HUES64 (cell line): ENCODE data around the gene ATP1A2.

Source experiments
- H3K27ac ChIP-seq: 2 replicates; pipeline ENCODE4 v1.7.0; 2013; ENCODE audit warnings: low read depth, low read length, inconsistent platforms
- H3K27me3 ChIP-seq: 2 replicates; pipeline ENCODE4 v1.6.1; 2013; ENCODE audit warnings: mild to moderate bottlenecking, low read length; ENCODE audit not compliant: insufficient read depth
- H3K36me3 ChIP-seq: 2 replicates; pipeline ENCODE4 v1.6.1; 2013; ENCODE audit warnings: mild to moderate bottlenecking, low read length; ENCODE audit not compliant: insufficient read depth
- H3K4me1 ChIP-seq: 2 replicates; pipeline ENCODE4 v1.6.1; 2013; ENCODE audit warnings: mild to moderate bottlenecking, low read length, moderate library complexity; ENCODE audit not compliant: insufficient read depth
- H3K4me3 ChIP-seq: 2 replicates; pipeline ENCODE4 v1.5.1; 2013; ENCODE audit warnings: mild to moderate bottlenecking, low read length, moderate library complexity
- H3K9ac ChIP-seq: 2 replicates; pipeline ENCODE4 v1.6.1; 2013; ENCODE audit warnings: mild to moderate bottlenecking, low read depth, low read length
- H3K9me3 ChIP-seq: 2 replicates; pipeline ENCODE4 v1.6.1; 2013; ENCODE audit warnings: low read depth, low read length; ENCODE audit not compliant: insufficient read depth
- WGBS: fragments of 150-250, 120-280 bp; methylation state at CpG from one replicate; pipeline ENCODE4 v1.1.7; 2013; ENCODE audit warnings: missing lambda C conversion rate; 5-methylcytosine and 5-hydroxymethylcytosine counted together

Gene ATP1A2

GRCh38 chr1:160157174-160157573 lies 41.6 kb downstream of the ATP1A2 start:
- no peak overlapping the region for H3K4me3 ChIP-seq
- H3K36me3 ChIP-seq = no peaks in the 10 kb centered on the region

GRCh38 chr1:160158031-160158430 lies 42.5 kb downstream of the ATP1A2 start:
- Histone ChIP-seq H3K4me1 (no peaks in the 10 kb centered on the region), H3K36me3 (no peaks in the 10 kb centered on the region), H3K27me3 (no peaks in the 10 kb centered on the region), H3K9ac (no peak overlapping the region), H3K9me3 (no peaks in the 10 kb centered on the region), H3K27ac (no peak overlapping the region), H3K4me3 (no peak overlapping the region)
- WGBS = 75% methylated on average over 2 of the region's 3 CpGs

More at GRCh38 chr1:160157174-160157573, 41.6 kb downstream of the ATP1A2 start:
- Histone ChIP-seq H3K9me3 (no peaks in the 10 kb centered on the region), H3K27ac (no peak overlapping the region), H3K9ac (no peak overlapping the region), H3K4me1 (no peaks in the 10 kb centered on the region), H3K27me3 (no peaks in the 10 kb centered on the region)
- WGBS = 97% methylated on average over 3 of the region's 4 CpGs

- 93% methylated on average over 4 of the region's 4 CpGs for WGBS
- Histone ChIP-seq H3K4me1 (no peaks in the 10 kb centered on the region), H3K4me3 (no peak overlapping the region), H3K27ac (no peak overlapping the region), H3K9ac (no peak overlapping the region), H3K36me3 (no peaks in the 10 kb centered on the region), H3K27me3 (no peaks in the 10 kb centered on the region), H3K9me3 (no peaks in the 10 kb centered on the region)
These were observed 43.0 kb downstream of the ATP1A2 start for GRCh38 chr1:160158534-160158933.

GRCh38 chr1:160159846-160160245 lies 44.3 kb downstream of the ATP1A2 start:
- Histone ChIP-seq H3K9ac (no peak overlapping the region), H3K36me3 (no peaks in the 10 kb centered on the region), H3K4me3 (no peak overlapping the region), H3K4me1 (no peaks in the 10 kb centered on the region), H3K9me3 (no peaks in the 10 kb centered on the region), H3K27me3 (no peaks in the 10 kb centered on the region), H3K27ac (no peak overlapping the region)

GRCh38 chr1:160161965-160162705 lies 46.6 kb downstream of the ATP1A2 start:
- Histone ChIP-seq H3K4me1 (peaks cover 5% of the 10 kb centered on the region), H3K9ac (no peak overlapping the region), H3K27ac (no peak overlapping the region), H3K9me3 (no peaks in the 10 kb centered on the region), H3K4me3 (no peak overlapping the region), H3K27me3 (no peaks in the 10 kb centered on the region), H3K36me3 (no peaks in the 10 kb centered on the region)
- WGBS = 38% methylated on average over 6 of the region's 6 CpGs

GRCh38 chr1:160162931-160163330 lies 47.4 kb downstream of the ATP1A2 start:
- 93% methylated on average over 2 of the region's 2 CpGs for WGBS
- H3K27ac ChIP-seq = no peak overlapping the region
- H3K4me1 ChIP-seq = peaks cover 12% of the 10 kb centered on the region
- no peak overlapping the region for H3K9ac ChIP-seq
- no peaks in the 10 kb centered on the region for H3K36me3 ChIP-seq
- no peaks in the 10 kb centered on the region for H3K9me3 ChIP-seq
- H3K4me3 ChIP-seq = no peak overlapping the region
- H3K27me3 ChIP-seq = no peaks in the 10 kb centered on the region

- H3K9ac ChIP-seq = no peak overlapping the region
- no peaks in the 10 kb centered on the region for H3K9me3 ChIP-seq
- no peak overlapping the region for H3K4me3 ChIP-seq
- no peak overlapping the region for H3K27ac ChIP-seq
- peaks cover 17% of the 10 kb centered on the region for H3K4me1 ChIP-seq
- H3K36me3 ChIP-seq = no peaks in the 10 kb centered on the region
- H3K27me3 ChIP-seq = no peaks in the 10 kb centered on the region
- 94% methylated on average over 1 of the region's 1 CpG for WGBS
These were observed 48.1 kb downstream of the ATP1A2 start for GRCh38 chr1:160163615-160164014.

GRCh38 chr1:160164121-160164520 lies 48.6 kb downstream of the ATP1A2 start:
- Histone ChIP-seq H3K36me3 (no peaks in the 10 kb centered on the region), H3K9ac (no peak overlapping the region), H3K4me1 (peaks cover 22% of the 10 kb centered on the region), H3K4me3 (no peak overlapping the region), H3K27ac (no peak overlapping the region), H3K9me3 (no peaks in the 10 kb centered on the region), H3K27me3 (no peaks in the 10 kb centered on the region)
- 95% methylated on average over 10 of the region's 10 CpGs for WGBS

GRCh38 chr1:160166166-160166868 lies 50.8 kb downstream of the ATP1A2 start:
- Histone ChIP-seq H3K9ac (no peak overlapping the region), H3K27me3 (no peaks in the 10 kb centered on the region), H3K4me3 (no peak overlapping the region), H3K36me3 (no peaks in the 10 kb centered on the region), H3K4me1 (peaks cover 41% of the 10 kb centered on the region), H3K27ac (no peak overlapping the region), H3K9me3 (no peaks in the 10 kb centered on the region)
- WGBS = 87% methylated on average over 12 of the region's 12 CpGs

- Histone ChIP-seq H3K4me3 (no peak overlapping the region), H3K4me1 (peaks cover 48% of the 10 kb centered on the region), H3K9ac (no peak overlapping the region), H3K36me3 (no peaks in the 10 kb centered on the region), H3K27me3 (no peaks in the 10 kb centered on the region), H3K27ac (no peak overlapping the region), H3K9me3 (no peaks in the 10 kb centered on the region)
- WGBS = 93% methylated on average over 4 of the region's 4 CpGs
These were observed 51.5 kb downstream of the ATP1A2 start for GRCh38 chr1:160167056-160167455.

GRCh38 chr1:160167580-160167979 lies 52.0 kb downstream of the ATP1A2 start:
- Histone ChIP-seq H3K9me3 (no peaks in the 10 kb centered on the region), H3K4me3 (no peak overlapping the region), H3K27me3 (no peaks in the 10 kb centered on the region), H3K9ac (no peak overlapping the region), H3K36me3 (no peaks in the 10 kb centered on the region), H3K4me1 (peaks cover 53% of the 10 kb centered on the region), H3K27ac (no peak overlapping the region)
- 93% methylated on average over 6 of the region's 6 CpGs for WGBS
